Right ventricle myocardium superior (tissue), 1 donor: ENCODE measurements around the gene KRT83. TPM values are rescaled to one million over a fixed set of nuclear protein-coding genes. Genes with fewer than 3 reads are reported as not detected.
A peak's percentile ranks its signal among the peaks of the same experiment; 100 is the strongest.
"Not testable (repeated sequence)": the region's sequence is repeated elsewhere in the genome, so short reads cannot be mapped to it uniquely, and the experiment has no call there.

Experiments
- ATAC-seq: fragments of 200-7000 bp; cut with Tn5 transposase; one replicate; pipeline ENCODE4 v1.9.1; 2020; ENCODE audit warnings: mild to moderate bottlenecking; ENCODE audit not compliant: poor library complexity
- DNase-seq: peaks from one replicate; pipeline ENCODE4 v3.0.0-alpha.2; 2020
- intact Hi-C: fragments of 100-400 bp; cut with DNase I; formaldehyde crosslinking; loops from one replicate; pipeline ENCODE4 v1.11.2; 2022
- total RNA-seq: library from RNA; stranded (reverse); fragmentation: NEBNext Ultra II Directional; extraction: Animal tissue kit (Norgen Biotek cat#: 25700); gene quantifications from one replicate; pipeline ENCODE4 v1.2.1, GENCODE V29; 2021
- donor health status: DM: no; HTN: yes; CAD: no; lungs with severe emphysema.

KRT83 gene
- total RNA-seq, 1 donor from 2014 or later, result not detected

GRCh38 chr12:52356031-52356761 is 35.0 kb upstream of the KRT83 start:
- DNase-seq (no peak), ATAC-seq (no peak)
- intact Hi-C loops, result no loop called here

GRCh38 chr12:52355176-52355575 is 34.0 kb upstream of the KRT83 start:
- intact Hi-C loops, result no loop called here
- no peak for DNase-seq
- ATAC-seq, result no peak

DNA sequence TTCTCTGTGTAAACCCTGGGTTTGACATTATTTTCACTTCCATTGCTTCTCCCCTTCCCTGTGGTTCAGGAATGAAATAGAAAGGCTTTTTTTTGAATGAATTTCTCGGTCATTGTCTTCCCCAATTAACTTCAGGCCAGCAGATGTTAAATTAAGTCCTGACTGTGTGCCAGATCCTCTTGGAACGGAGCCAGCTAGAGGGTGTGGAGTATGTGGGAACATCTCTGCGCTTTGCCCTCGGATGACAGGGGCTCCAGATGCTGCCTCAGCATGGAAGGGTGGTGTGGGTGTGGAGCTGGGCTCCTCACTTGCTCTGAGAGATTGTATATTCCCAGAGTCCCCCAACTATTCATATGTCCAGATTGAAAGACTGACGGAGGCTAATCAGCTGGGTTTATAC is 33.0 kb upstream of the KRT83 start:
- intact Hi-C loops, result no loop called here
- DNase-seq (no peak), ATAC-seq (no peak)

DNA sequence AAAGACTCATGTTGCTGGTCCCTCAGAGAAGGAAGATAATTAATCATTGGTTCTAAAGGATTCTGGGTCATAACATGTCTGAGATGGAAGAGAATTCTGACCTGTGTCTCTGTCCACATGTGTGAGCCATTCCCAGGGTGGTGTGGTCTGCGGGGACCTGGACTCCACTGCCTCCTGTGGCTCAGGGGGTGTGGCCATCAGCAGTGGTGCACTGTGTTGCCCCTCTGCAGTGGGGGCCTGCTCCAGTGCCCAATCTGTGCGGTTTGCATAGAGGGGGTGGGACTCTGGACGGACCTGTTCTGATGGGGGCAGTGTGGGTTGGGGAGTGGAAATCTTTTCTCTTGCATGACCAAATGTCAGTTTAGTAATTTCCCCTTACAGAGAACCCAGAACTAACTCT is 32.6 kb upstream of the KRT83 start:
- intact Hi-C loops, result no loop called here
- ATAC-seq (no peak), DNase-seq (no peak)

DNA sequence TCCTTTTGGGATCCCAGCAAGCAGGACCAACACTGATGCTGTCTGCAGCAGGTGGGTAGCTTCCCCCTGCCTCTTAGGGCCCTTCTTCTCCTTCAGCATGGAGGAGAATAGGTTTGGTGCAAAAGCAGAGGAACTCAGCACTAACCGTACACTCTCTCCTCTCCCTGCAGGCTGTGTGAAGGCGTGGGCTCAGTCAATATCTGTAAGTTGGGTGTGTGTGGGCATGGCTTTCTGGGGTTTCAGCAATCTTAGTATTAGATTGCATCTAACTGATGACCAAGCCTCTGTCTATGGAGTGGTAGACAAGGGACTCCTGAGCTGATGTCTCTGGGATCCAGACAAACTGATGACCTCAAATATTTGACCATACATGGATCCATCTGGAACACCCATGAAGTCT is 31.8 kb upstream of the KRT83 start:
- intact Hi-C loops, result no loop called here
- DNase-seq (no peak), ATAC-seq (no peak)

DNA sequence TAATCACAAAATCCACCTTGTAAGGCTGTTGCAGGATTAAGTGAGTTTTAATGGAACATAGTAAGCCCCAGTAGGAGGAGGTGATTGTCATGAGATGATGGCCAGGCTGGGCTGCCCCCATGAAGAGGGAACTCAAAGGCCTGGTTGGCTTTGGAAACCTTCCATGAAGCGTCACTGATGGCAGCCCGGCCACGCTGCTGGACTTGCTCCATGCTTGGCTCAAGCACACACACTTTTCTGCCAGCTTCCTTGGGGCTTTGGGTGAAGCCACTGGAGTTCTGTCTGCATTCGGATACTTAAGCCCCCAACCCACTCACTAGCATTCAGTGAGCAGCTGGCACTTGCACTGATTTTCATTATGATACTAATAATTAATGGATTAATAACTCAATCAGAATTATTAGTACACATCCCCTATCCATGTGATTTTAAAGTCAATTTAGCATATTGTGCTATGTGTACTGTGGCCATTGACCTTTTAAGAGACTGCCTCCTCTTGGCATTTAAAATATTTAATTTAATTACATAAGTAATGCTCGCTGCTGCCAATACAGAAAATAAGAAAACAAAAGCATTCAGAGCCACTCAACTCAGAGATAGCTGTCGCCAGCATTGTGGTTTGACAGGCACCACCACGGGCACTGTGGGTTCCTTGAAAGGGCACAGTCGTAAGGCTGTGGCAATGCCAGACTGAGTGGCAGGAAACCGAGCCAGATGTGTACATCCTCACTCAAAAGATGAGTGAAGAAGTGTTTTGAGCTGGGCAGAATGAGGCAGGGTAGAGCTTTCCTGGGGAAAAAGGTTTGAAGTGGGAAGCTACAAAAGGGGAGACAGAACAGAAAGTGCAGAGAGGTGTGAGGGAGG is 30.2 kb upstream of the KRT83 start:
- peak; percentile 81 for ATAC-seq
- peak; percentile 64 for DNase-seq
- intact Hi-C loops, result no loop called here

- DNase-seq, result no peak
- intact Hi-C loops, result no loop called here
- no peak for ATAC-seq
Observed at GRCh38 chr12:52350786-52351185, 29.6 kb upstream of the KRT83 start.

DNA sequence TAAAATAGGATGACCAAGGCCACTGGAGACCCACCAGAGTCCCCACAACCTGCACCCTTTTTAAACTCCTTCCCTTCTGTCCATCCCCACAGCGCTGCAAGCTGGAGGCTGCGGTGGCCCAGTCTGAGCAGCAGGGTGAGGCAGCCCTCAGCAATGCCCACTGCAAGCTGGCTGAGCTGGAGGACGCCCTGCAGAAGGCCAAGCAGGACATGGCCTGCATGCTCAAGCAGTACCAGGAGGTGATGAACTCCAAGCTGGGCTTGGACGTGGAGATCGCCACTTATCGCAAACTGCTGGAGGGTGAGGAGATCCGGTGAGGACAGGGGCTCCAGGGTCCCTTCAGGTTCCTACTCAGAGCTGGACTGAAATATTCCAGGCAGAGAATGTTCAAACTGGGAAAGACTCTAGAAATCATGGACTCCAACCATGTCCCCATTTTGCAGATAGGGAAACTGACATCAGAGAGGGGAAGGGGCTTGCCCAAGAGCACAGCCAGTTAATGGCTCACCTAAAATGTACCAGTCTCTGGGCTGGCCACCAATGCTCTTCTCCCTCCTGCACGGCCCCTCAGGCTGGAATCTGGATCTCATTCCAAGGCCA is 28.9 kb upstream of the KRT83 start:
- DNase-seq, result no peak
- intact Hi-C loops, result no loop called here
- no peak for ATAC-seq

- DNase-seq (no peak), ATAC-seq (no peak)
- intact Hi-C loops, result no loop called here
Observed at GRCh38 chr12:52349196-52349595, 28.0 kb upstream of the KRT83 start.

GRCh38 chr12:52347551-52348510 is 26.6 kb upstream of the KRT83 start:
- no peak for ATAC-seq
- no peak for DNase-seq
- intact Hi-C loops, result no loop called here

DNA sequence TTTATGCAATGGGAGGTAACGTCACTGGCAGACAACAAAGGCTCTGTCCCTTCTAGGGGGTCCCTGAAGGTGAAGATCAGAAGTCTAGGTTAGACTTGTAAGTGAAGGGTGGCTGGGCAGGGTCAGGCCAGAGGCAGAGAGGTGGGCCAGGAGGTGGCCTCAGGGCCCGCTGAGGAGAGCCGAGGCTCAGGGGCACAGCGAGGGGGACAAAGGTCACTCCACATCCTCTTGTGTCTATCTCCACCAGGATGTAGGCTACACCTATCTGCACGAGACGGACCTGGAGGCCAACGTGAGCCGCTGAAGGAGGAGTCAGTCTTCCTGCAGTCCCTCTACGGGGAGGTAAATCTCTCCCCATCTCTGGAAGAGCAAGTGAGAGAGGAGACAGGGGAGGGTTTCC is 25.8 kb upstream of the KRT83 start:
- ATAC-seq (no peak), DNase-seq (no peak)

DNA sequence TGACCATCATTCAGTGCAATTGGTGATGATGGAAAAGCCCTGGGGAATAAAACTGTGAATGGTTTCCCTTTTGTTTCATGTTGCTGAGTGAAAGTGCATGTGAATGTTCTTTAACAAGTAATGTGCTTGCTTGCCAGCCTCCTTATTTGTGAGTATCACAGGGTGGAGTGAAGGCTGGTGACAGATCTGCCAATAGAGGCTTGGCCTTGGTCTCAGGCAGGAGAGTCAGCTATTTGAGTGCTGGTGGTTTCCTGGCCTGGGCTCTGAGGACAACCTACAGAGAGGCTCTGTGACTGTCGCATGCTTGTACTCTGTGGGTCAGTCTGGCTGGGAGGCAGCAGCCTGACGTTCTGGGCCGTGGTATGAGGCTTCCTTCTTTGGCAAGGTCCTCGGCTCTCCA is 25.4 kb upstream of the KRT83 start:
- intact Hi-C loops, result no loop called here
- DNase-seq (no peak), ATAC-seq (peak; percentile 84)

More for the DNA sequence above, 25.8 kb upstream of the KRT83 start:
- intact Hi-C loops, result no loop called here

- DNase-seq, result not testable (repeated sequence)
Observed at GRCh38 chr12:52345041-52345440, 23.8 kb upstream of the KRT83 start.

GRCh38 chr12:52344111-52344510 is 22.9 kb upstream of the KRT83 start:
- intact Hi-C loops, result no loop called here
- DNase-seq (no peak), ATAC-seq (no peak)

More at GRCh38 chr12:52345041-52345440, 23.8 kb upstream of the KRT83 start:
- ATAC-seq, intact Hi-C loops: not testable (repeated sequence)

DNA sequence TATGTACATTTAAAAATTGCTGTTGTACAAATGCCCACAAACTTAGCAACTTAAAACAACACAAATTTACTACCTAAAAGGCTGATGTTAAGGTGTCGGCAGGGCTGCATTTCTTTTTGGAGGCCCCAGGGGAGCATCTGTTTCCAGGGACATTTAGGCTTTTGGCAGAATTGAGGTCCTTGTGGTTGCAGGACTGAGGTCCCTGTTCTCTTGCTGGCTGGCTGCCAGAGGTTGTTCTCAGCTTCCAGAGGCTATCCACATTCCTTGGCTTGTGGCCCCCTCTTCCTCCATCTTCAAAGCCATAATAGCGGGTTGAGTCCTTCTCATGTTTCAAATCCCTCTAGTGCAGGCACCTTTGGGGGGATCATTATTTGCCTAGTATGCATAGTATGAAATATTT is 22.4 kb upstream of the KRT83 start:
- no peak for DNase-seq
- intact Hi-C loops, result no loop called here
- no peak for ATAC-seq

DNA sequence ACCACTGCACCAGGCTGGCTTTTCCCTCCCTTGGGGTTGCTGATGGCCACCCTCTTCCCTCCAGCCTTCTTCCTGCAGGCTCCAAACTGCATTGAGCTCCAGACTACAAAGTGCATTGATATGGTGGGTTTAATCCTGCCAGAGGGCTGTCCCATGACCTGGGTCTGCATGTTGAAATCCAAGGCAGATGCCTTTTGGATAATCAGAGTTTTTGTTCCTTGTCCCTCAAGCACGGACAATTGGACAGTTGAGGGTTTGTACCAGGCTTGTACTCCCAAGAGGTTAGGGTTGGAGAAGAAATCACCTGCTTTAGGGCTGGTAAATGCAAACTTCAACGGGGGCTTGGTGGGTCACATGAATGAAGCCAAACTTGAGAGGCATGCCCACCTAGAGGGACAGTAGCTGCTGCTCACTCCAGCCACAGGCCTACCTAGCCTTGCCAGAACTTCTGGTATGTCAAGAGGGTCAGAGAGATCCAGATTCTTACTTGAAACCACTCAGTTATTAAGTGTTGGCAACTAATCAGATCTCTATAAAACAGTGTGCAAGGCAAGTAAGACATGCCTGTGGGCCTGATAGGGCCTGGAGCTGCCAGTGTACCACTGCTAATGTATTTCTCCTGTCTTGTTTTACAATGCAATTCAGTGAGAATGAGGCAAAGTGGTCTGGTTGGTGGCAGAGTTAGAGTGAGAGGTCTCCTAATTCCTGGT is 21.7 kb upstream of the KRT83 start:
- intact Hi-C loops, result no loop called here
- DNase-seq, result no peak
- ATAC-seq, result no peak

DNA sequence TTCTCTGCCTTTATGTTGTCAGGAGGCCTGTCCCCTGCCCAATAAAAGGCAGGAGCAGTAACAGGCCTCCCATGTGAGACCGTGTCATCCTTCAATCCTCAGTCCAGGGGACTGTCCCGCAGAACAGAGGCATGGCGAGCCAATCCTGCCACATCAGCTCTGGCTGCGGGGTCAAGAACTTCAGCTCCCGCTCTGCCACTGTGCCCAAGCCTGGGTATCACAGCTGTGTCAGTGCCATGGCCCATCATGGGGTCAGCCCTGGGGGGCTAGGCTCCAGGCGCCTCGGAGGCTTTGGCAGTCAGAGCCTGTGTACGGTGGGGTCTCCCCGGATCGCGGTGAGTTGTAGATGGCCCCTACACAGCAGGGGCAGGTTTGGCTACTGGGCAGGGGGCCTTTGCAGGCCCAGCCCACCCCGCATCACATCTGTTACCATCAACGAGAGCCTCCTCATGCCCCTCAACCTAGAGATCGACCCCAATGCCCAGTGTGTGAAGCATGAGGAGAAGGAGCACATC is 19.9 kb upstream of the KRT83 start:
- ATAC-seq (no peak), DNase-seq (no peak)
- intact Hi-C loops, result no loop called here
